ENCODE results near the gene PDAP1. TPM values are rescaled to one million over a fixed set of nuclear protein-coding genes. Genes with fewer than 3 reads are reported as not detected.
"Not testable (repeated sequence)": the region's sequence is repeated elsewhere in the genome, so short reads cannot be mapped to it uniquely, and the experiment has no call there.

The PDAP1 gene
- total RNA-seq, 2 donors from 2014 or later, result 65.0 to 87.5 TPM

DNA sequence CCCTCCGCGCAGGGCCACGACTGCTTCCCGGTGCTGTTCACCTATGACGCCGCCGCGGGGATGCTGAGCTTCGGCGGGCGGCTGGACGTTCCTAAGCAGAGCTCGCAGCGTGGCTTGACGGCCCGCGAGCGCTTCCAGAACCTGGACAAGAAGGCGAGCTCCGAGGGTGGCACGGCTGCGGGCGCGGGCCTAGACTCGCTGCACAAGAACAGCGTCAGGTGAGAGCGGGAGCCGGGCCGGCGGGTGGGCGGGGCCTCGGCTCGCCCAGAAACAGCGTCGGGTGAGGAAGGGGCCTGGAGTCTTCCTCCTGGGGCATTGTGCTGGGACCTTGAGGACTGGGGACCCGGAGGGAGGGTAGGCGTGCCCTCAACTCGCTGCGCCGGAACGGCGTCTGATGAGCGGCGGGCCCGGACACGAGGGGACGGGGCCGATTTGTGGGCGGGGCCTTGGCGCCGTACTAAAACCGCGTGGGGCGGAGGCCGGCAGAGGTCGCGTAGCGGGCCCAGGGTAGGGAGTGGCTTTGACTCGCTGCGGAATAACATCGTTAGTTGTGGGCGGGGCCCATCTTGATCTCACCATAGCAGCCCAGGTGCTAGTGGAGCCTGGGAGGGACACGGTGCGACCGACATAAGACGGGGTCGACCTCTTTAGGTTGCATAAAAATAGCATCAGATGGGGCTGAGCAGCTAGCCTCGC is 15.6 kb downstream of the PDAP1 start:
- ATAC-seq (ENCODE audit: insufficient number of reproducible peaks, low FRiP score, low read depth) (no peak), DNase-seq (ENCODE audit: low spot score) (no peak)
- peak overlapping the region; percentile 75 for H3K4me3 ChIP-seq
- H3K27ac ChIP-seq, result peak overlapping the region; percentile 56 to 65
- peaks cover 9 to 18% of the 10 kb centered on the region in 2 donors for H3K4me1 ChIP-seq (ENCODE audit: control insufficient read depth in 1 of 2, low read depth in 2 of 2)
- H3K27me3 ChIP-seq (replicated peaks; ENCODE audit: insufficient read depth), result no peaks in the 10 kb centered on the region
- TF ChIP-seq, protein P1, sequence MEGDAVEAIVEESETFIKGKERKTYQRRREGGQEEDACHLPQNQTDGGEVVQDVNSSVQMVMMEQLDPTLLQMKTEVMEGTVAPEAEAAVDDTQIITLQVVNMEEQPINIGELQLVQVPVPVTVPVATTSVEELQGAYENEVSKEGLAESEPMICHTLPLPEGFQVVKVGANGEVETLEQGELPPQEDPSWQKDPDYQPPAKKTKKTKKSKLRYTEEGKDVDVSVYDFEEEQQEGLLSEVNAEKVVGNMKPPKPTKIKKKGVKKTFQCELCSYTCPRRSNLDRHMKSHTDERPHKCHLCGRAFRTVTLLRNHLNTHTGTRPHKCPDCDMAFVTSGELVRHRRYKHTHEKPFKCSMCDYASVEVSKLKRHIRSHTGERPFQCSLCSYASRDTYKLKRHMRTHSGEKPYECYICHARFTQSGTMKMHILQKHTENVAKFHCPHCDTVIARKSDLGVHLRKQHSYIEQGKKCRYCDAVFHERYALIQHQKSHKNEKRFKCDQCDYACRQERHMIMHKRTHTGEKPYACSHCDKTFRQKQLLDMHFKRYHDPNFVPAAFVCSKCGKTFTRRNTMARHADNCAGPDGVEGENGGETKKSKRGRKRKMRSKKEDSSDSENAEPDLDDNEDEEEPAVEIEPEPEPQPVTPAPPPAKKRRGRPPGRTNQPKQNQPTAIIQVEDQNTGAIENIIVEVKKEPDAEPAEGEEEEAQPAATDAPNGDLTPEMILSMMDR (IDR thresholded peaks at IDR 0.05), result no peak
- H3K36me3 ChIP-seq, result peaks cover 57% of the 10 kb centered on the region
- no peaks in the 10 kb centered on the region for H3K9me3 ChIP-seq

GRCh38 chr7:99392046-99392445 is 16.4 kb downstream of the PDAP1 start:
- H3K9me3 ChIP-seq, result no peaks in the 10 kb centered on the region
- DNase-seq (ENCODE audit: low spot score), result no peak
- TF ChIP-seq, protein P1 (IDR thresholded peaks at IDR 0.05), result no peak
- peaks cover 9 to 18% of the 10 kb centered on the region in 2 donors for H3K4me1 ChIP-seq (ENCODE audit: control insufficient read depth in 1 of 2, low read depth in 2 of 2)
- peak overlapping the region; percentile 56 to 65 for H3K27ac ChIP-seq
- ATAC-seq (ENCODE audit: insufficient number of reproducible peaks, low FRiP score, low read depth), result no peak
- no peaks in the 10 kb centered on the region for H3K27me3 ChIP-seq (replicated peaks; ENCODE audit: insufficient read depth)
- H3K4me3 ChIP-seq, result peak overlapping the region; percentile 75
- peaks cover 53% of the 10 kb centered on the region for H3K36me3 ChIP-seq

DNA sequence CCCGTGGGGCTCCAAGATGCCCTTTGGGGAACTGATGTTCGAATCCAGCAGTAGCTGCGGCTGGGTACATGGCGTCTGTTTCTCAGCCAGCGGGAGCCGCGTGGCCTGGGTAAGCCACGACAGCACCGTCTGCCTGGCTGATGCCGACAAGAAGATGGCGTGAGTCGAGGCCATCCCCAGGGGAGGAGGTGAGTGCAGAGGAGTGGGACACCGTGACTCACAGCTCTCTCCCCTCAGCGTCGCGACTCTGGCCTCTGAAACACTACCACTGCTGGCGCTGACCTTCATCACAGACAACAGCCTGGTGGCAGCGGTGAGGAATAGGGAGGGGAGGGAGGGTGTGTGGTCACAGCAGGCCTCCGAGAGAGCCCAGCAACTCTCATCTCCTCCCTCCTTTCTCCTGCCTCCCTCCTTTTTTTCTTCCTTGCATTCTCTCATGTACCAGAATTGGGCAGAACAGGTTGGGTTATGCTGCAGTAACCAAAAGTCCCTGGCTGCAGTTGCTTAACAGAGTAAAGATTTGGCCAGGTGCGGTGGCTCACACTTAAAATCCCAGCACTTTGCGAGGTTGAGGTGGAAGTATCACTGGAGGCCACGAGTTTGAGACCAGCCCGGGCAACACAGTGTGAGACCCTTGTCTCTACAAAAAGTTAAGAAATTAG is 17.3 kb downstream of the PDAP1 start:
- H3K27ac ChIP-seq, result no peak overlapping the region
- H3K9me3 ChIP-seq, result no peaks in the 10 kb centered on the region
- H3K4me3 ChIP-seq, result no peak overlapping the region
- peaks cover 53% of the 10 kb centered on the region for H3K36me3 ChIP-seq
- ATAC-seq (ENCODE audit: insufficient number of reproducible peaks, low FRiP score, low read depth) (no peak), DNase-seq (ENCODE audit: low spot score) (no peak)
- TF ChIP-seq, protein P1 (IDR thresholded peaks at IDR 0.05), result no peak
- H3K4me1 ChIP-seq (ENCODE audit: control insufficient read depth in 1 of 2, low read depth in 2 of 2), result peaks cover 9 to 18% of the 10 kb centered on the region in 2 donors
- no peaks in the 10 kb centered on the region for H3K27me3 ChIP-seq (replicated peaks; ENCODE audit: insufficient read depth)

DNA sequence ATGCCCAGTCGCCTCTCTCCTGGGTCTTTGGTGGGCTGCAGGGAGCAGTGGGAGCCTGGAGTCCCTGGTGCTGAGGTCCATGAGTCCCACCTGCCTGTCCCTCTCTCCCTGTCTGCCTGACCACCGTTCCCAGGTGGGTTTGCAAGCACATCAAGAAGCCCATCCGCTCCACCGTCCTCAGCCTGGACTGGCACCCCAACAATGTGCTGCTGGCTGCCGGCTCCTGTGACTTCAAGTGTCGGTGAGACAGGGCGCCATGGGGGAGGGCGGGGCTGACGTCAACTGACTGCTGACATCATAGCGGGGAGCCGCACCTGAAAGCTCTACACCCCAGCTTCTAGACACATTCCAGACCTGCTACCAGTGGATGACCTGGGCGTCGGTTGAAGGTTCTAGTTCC is 18.6 kb downstream of the PDAP1 start:
- TF ChIP-seq, protein P1 (IDR thresholded peaks at IDR 0.05), result no peak
- DNase-seq (ENCODE audit: low spot score), result no peak
- no peaks in the 10 kb centered on the region for H3K27me3 ChIP-seq (replicated peaks; ENCODE audit: insufficient read depth)
- no peak for ATAC-seq (ENCODE audit: insufficient number of reproducible peaks, low FRiP score, low read depth)
- H3K27ac ChIP-seq, result no peak overlapping the region
- H3K9me3 ChIP-seq, result no peaks in the 10 kb centered on the region
- peaks cover 53% of the 10 kb centered on the region for H3K36me3 ChIP-seq
- H3K4me1 ChIP-seq (ENCODE audit: control insufficient read depth in 1 of 2, low read depth in 2 of 2), result peaks cover 9 to 18% of the 10 kb centered on the region in 2 donors
- H3K4me3 ChIP-seq, result no peak overlapping the region

DNA sequence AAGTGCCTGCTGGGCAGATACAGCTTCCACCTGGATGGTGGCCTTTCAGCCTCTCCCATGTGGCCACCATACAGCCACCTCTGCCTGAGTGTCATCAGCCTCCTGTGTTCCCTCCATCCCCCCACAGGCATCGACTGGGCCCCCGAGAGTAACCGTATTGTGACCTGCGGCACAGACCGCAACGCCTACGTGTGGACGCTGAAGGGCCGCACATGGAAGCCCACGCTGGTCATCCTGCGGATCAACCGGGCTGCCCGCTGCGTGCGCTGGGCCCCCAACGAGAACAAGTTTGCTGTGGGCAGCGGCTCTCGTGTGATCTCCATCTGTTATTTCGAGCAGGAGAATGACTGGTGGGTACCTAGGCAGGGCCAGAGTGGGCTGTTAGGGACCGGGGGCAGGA is 20.5 kb downstream of the PDAP1 start:
- Histone ChIP-seq H3K4me1 (ENCODE audit: control insufficient read depth in 1 of 2, low read depth in 2 of 2) (peaks cover 4 to 7% of the 10 kb centered on the region in 2 donors), H3K9me3 (no peaks in the 10 kb centered on the region), H3K27me3 (replicated peaks; ENCODE audit: insufficient read depth) (no peaks in the 10 kb centered on the region), H3K27ac (no peak overlapping the region), H3K36me3 (peaks cover 47% of the 10 kb centered on the region), H3K4me3 (no peak overlapping the region)
- DNase-seq (ENCODE audit: low spot score) (no peak), ATAC-seq (ENCODE audit: insufficient number of reproducible peaks, low FRiP score, low read depth) (no peak)
- TF ChIP-seq, protein P1 (IDR thresholded peaks at IDR 0.05), result no peak

DNA sequence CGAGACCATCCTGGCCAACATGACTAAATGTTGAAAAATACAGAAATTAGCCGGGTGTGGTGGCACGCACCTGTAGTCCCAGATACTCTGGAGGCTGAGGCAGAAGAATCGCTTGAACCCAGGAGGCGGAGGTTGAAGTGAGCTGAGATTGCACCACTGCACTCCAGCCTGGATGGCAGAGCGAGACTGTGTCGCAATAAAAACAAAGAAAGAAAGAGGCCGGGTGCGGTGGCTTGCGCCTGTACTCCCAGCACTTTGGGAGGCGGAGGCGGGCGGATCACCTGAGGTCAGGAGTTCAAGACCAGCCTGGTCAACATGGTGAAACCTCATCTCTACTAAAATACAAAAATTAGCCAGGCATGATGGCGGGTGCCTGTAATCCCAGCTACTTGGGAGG is 21.2 kb downstream of the PDAP1 start:
- not testable (repeated sequence) for H3K9me3 ChIP-seq; H3K27ac ChIP-seq; DNase-seq (ENCODE audit: low spot score); ATAC-seq (ENCODE audit: insufficient number of reproducible peaks, low FRiP score, low read depth); H3K4me1 ChIP-seq (ENCODE audit: control insufficient read depth in 1 of 2, low read depth in 2 of 2); H3K4me3 ChIP-seq; H3K27me3 ChIP-seq (replicated peaks; ENCODE audit: insufficient read depth)
- peaks cover 47% of the 10 kb centered on the region for H3K36me3 ChIP-seq
